GM23248 (cell line): ENCODE data around the gene NEURL2. TPM values are rescaled to one million over a fixed set of nuclear protein-coding genes. Genes with fewer than 3 reads are reported as not detected.
A peak's percentile ranks its signal among the peaks of the same experiment; 100 is the strongest.

Experiments used
- DNase-seq: peaks from one replicate; pipeline ENCODE4 v3.0.0-alpha.2; 2015
- H2AFZ ChIP-seq: fragments of 200-600 bp; sonication (generic); 2 replicates; pipeline ENCODE4 v1.6.1; 2016; ENCODE audit warnings: antibody characterized with exemption
- H3F3A ChIP-seq: fragments of 200-600 bp; sonication (generic); 2 replicates; pipeline ENCODE4 v1.6.1; 2016; ENCODE audit warnings: mild to moderate bottlenecking, antibody characterized with exemption, mixed run types; ENCODE audit not compliant: insufficient read depth
- H3K27ac ChIP-seq: fragments of 200-600 bp; sonication (generic); 2 replicates; pipeline ENCODE4 v1.5.1; 2016; ENCODE audit warnings: mild to moderate bottlenecking
- H3K27me3 ChIP-seq: fragments of 200-600 bp; sonication (generic); replicated peaks from 2 replicates; pipeline ENCODE4 v1.6.1; 2016; ENCODE audit warnings: mild to moderate bottlenecking; ENCODE audit not compliant: insufficient read depth
- H3K36me3 ChIP-seq: fragments of 200-600 bp; sonication (generic); 2 replicates; pipeline ENCODE4 v1.6.1; 2016; ENCODE audit warnings: low read depth, mild to moderate bottlenecking
- H3K4me1 ChIP-seq: fragments of 200-600 bp; sonication (generic); 2 replicates; pipeline ENCODE4 v1.6.1; 2016; ENCODE audit warnings: mild to moderate bottlenecking; ENCODE audit not compliant: insufficient read depth
- H3K4me2 ChIP-seq: fragments of 200-600 bp; sonication (generic); one replicate; pipeline ENCODE4 v1.6.1; 2016; ENCODE audit warnings: mild to moderate bottlenecking; ENCODE audit not compliant: unreplicated experiment
- H3K4me3 ChIP-seq: fragments of 200-600 bp; sonication (generic); 2 replicates; pipeline ENCODE4 v1.5.1; 2016; ENCODE audit warnings: mild to moderate bottlenecking
- H3K79me2 ChIP-seq: fragments of 200-600 bp; sonication (generic); 2 replicates; pipeline ENCODE4 v1.6.1; 2016; ENCODE audit warnings: mild to moderate bottlenecking; ENCODE audit not compliant: insufficient read depth
- H3K9ac ChIP-seq: fragments of 200-600 bp; sonication (generic); 2 replicates; pipeline ENCODE4 v1.6.1; 2016; ENCODE audit warnings: mild to moderate bottlenecking
- H3K9me2 ChIP-seq: fragments of 200-600 bp; sonication (generic); 2 replicates; pipeline ENCODE4 v1.6.1; 2016; ENCODE audit warnings: mixed run types, mild to moderate bottlenecking, moderate library complexity; ENCODE audit not compliant: insufficient read depth
- H3K9me3 ChIP-seq: fragments of 200-600 bp; sonication (generic); one replicate; pipeline ENCODE4 v1.6.1; 2017; ENCODE audit warnings: low read depth
- H4K20me1 ChIP-seq: fragments of 200-600 bp; sonication (generic); 2 replicates; pipeline ENCODE4 v1.6.0; 2016; ENCODE audit not compliant: insufficient read depth
- EZH2 ChIP-seq: fragments of 200-600 bp; sonication (generic); IDR thresholded peaks from 2 replicates; pipeline ENCODE4 v1.6.1; 2018; ENCODE audit warnings: antibody characterized with exemption, mild to moderate bottlenecking; ENCODE audit not compliant: insufficient read depth, poor library complexity, severe bottlenecking
- EZH2phosphoT487 ChIP-seq: fragments of 200-600 bp; sonication (generic); IDR thresholded peaks from 2 replicates; pipeline ENCODE4 v1.6.1; 2018; ENCODE audit warnings: antibody characterized with exemption, moderate library complexity, mild to moderate bottlenecking, low read depth; ENCODE audit not compliant: insufficient read depth
- WGBS, 2 experiments: methylation state at CpG; one replicate each; pipeline ENCODE4 v1.1.6; 2015 to 2017; ENCODE audit warnings: low lambda C conversion rate in 2 of 2, low coverage in 1 of 2; ENCODE audit errors: missing lambda C conversion rate in 2 of 2; 5-methylcytosine and 5-hydroxymethylcytosine counted together
- in situ Hi-C: fragments of 300-500 bp; cut with MboI; formaldehyde crosslinking; loops from 2 replicates; pipeline ENCODE4 v1.15.0; 2020
- polyA plus RNA-seq: library from polyadenylated mRNA; unstranded; fragments of >200 nt; fragmentation: Nextera tagmentation; extraction: Ambion mirVana; gene quantifications from 2 replicates; pipeline ENCODE4 v1.2.1, GENCODE V29; 2016
- total RNA-seq: library from RNA; depleted of rRNA; stranded (reverse); fragments of >200 nt; shearing (Covaris generic); gene quantifications from 2 replicates; pipeline ENCODE4 v1.2.3, GENCODE V29; 2014

NEURL2 gene
- total and polyA plus RNA-seq, 2 experiments from 2014 or later, result 2.1 to 4.3 TPM

DNA sequence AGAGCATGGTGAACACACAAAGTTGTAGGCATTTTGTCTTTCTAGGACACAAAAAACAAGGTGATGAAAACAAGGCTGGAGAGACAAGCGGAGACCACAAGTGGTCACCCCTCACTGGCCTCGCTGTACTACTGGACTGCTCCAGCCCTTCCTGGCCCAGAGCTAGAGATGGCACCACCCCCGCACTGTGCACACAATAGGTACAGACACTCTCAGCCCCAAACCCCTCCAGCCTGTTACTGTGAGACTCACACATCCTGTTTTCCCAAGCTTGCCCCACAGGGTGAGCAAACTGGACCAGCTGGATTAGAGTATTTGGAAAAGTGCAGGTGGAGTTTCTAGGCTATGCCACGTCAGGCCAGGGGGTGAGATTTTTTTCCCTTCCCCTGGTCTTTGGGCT, 18.4 kb downstream of the NEURL2 start:
- H3K9ac ChIP-seq, result no peak overlapping the region
- no peak for TF ChIP-seq EZH2
- no peak for TF ChIP-seq EZH2phosphoT487
- peaks cover 7% of the 10 kb centered on the region; the same call in 1 of the 2 replicates for H3F3A ChIP-seq
- 84 to 92% methylated on average over 4 of the region's 4 CpGs for WGBS, 2 experiments
- in situ Hi-C loops, result no loop called here
- no peaks in the 10 kb centered on the region for H3K9me2 ChIP-seq
- H4K20me1 ChIP-seq, result no peaks in the 10 kb centered on the region
- H3K27me3 ChIP-seq, result no peaks in the 10 kb centered on the region
- H3K4me1 ChIP-seq, result peaks cover 9% of the 10 kb centered on the region
- H2AFZ ChIP-seq, result no peak overlapping the region
- H3K79me2 ChIP-seq, result 0 out of 2 replicates have a peak, but pooled peaks cover 3% of the 10 kb centered on the region
- no peak overlapping the region for H3K4me3 ChIP-seq
- H3K36me3 ChIP-seq, result no peaks in the 10 kb centered on the region
- H3K27ac ChIP-seq, result no peak overlapping the region
- H3K4me2 ChIP-seq, result no peak overlapping the region
- DNase-seq, result no peak
- no peaks in the 10 kb centered on the region for H3K9me3 ChIP-seq

DNA sequence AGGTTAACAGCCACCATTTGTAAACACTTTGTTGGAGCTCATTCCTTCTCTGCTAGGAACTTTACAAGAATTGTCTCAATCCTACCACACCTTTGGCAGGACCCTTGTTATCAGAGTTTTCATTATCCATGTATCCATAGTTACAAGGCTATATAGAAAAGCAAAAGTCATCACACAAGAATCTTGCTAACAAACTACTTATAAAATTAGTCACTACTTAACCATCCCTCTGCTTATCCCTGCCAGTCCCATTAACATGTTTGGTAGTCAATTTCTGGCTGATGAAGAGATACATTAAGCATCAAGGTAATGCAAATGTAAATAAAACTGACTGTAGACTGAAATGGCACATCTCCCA, 23.2 kb downstream of the NEURL2 start:
- H3K9ac ChIP-seq, result peak overlapping the region; percentile 49
- H3K9me3 ChIP-seq, result no peaks in the 10 kb centered on the region
- H3F3A ChIP-seq, result peaks cover 14% of the 10 kb centered on the region; the same call in 1 of the 2 replicates
- H3K9me2 ChIP-seq, result no peaks in the 10 kb centered on the region
- no peaks in the 10 kb centered on the region for H4K20me1 ChIP-seq
- in situ Hi-C loops, result no loop called here
- no peak overlapping the region for H2AFZ ChIP-seq
- no peak for TF ChIP-seq EZH2phosphoT487
- no peak for TF ChIP-seq EZH2
- peak overlapping the region; percentile 19; the same call in 1 of the 2 replicates for H3K4me3 ChIP-seq
- 0 out of 2 replicates have a peak, but pooled peaks cover 3% of the 10 kb centered on the region for H3K79me2 ChIP-seq
- H3K4me2 ChIP-seq, result peak overlapping the region; percentile 62
- peaks cover 15% of the 10 kb centered on the region for H3K4me1 ChIP-seq
- H3K27me3 ChIP-seq, result no peaks in the 10 kb centered on the region
- H3K36me3 ChIP-seq, result no peaks in the 10 kb centered on the region
- DNase-seq, result peak; percentile 82
- H3K27ac ChIP-seq, result peak overlapping the region; percentile 75

DNA sequence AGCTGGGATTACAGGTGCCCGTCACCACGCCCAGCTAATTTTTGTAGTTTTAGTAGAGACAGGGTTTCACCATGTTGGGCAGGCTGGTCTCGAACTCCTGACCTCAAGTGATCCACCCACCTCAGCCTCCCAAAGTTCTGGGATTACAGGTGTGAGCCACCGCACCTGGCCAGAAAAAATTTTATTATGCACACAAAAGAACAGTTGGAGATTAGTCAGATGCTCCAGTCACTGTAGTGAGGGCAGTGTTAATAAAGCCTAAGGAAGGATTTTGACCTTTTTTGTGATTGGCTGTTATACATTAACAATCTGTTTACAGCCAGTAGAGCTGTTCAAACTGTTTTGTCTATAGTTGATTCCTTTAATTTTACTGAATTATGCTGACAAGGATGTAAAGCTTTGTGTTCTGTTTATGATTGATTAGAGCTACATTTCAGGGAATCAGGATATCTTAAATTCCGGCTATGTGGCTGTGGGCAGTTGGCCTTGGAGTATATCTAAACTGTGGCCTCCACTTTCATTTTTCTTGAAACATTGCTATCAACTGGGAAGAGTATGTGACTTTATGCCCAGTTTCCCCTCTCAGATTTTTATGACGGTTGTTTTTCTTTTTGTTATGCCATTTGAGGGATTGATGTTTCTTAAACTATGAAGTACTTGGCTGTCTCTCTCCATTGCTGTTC, 23.7 kb downstream of the NEURL2 start:
- Histone ChIP-seq H3K4me3 (peak overlapping the region; percentile 19; the same call in 1 of the 2 replicates), H3K4me1 (peaks cover 15% of the 10 kb centered on the region), H3K4me2 (peak overlapping the region; percentile 62), H3K36me3 (no peaks in the 10 kb centered on the region), H3K27me3 (no peaks in the 10 kb centered on the region), H3K9ac (peak overlapping the region; percentile 49), H2AFZ (no peak overlapping the region), H3K9me3 (no peaks in the 10 kb centered on the region), H3K79me2 (0 out of 2 replicates have a peak, but pooled peaks cover 3% of the 10 kb centered on the region), H4K20me1 (no peaks in the 10 kb centered on the region), H3K27ac (peak overlapping the region; percentile 75), H3F3A (peaks cover 14% of the 10 kb centered on the region; the same call in 1 of the 2 replicates), H3K9me2 (no peaks in the 10 kb centered on the region)
- WGBS, 2 experiments, result 93 to 94% methylated on average over 6 of the region's 6 CpGs
- no peak for DNase-seq
- TF ChIP-seq EZH2 (no peak), EZH2phosphoT487 (no peak)
- in situ Hi-C loops, result no loop called here

DNA sequence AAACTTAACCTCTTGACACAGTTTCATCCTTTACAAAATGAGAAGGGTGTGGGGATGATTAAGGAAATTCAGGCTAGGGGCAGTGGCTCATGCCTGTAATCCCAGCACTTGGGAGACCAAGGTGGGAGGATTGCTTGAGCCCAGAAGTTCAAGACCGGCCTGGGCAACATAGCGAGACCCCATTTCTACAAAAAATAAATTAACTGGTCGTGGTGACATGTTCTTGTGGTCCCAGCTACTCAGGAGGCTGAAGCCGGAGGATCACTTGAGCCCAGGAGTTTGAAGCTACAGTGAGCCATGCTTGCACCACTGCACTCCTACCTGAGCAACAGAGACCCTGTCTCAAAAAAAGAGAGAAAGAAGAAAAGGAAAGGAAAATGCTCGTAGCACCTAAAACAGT, 24.6 kb downstream of the NEURL2 start:
- TF ChIP-seq EZH2phosphoT487, result no peak
- TF ChIP-seq EZH2, result no peak
- Histone ChIP-seq H3K4me3 (no peak overlapping the region), H3K36me3 (no peaks in the 10 kb centered on the region), H3K4me1 (peaks cover 15% of the 10 kb centered on the region), H3K27me3 (no peaks in the 10 kb centered on the region), H3K4me2 (no peak overlapping the region), H3K9me3 (no peaks in the 10 kb centered on the region), H2AFZ (no peak overlapping the region), H4K20me1 (no peaks in the 10 kb centered on the region), H3F3A (peaks cover 14% of the 10 kb centered on the region; the same call in 1 of the 2 replicates), H3K79me2 (0 out of 2 replicates have a peak, but pooled peaks cover 3% of the 10 kb centered on the region), H3K9ac (no peak overlapping the region), H3K27ac (no peak overlapping the region), H3K9me2 (no peaks in the 10 kb centered on the region)
- DNase-seq, result no peak
- WGBS, 2 experiments, result 95 to 96% methylated on average over 5 of the region's 5 CpGs
- in situ Hi-C loops, result no loop called here
